GM19468 (cell line): ENCODE data around the gene TSGA10IP.
"Not testable (repeated sequence)": the region's sequence is repeated elsewhere in the genome, so short reads cannot be mapped to it uniquely, and the experiment has no call there.

ENCODE experiments used
- ATAC-seq: cut with Tn5 transposase; IDR thresholded peaks from one replicate; pipeline ENCODE4 v1.9.1; 2021; ENCODE audit warnings: mild to moderate bottlenecking, moderate library complexity, moderate number of reproducible peaks; ENCODE audit not compliant: unreplicated experiment; ENCODE audit errors: extremely low read depth

TSGA10IP gene

DNA sequence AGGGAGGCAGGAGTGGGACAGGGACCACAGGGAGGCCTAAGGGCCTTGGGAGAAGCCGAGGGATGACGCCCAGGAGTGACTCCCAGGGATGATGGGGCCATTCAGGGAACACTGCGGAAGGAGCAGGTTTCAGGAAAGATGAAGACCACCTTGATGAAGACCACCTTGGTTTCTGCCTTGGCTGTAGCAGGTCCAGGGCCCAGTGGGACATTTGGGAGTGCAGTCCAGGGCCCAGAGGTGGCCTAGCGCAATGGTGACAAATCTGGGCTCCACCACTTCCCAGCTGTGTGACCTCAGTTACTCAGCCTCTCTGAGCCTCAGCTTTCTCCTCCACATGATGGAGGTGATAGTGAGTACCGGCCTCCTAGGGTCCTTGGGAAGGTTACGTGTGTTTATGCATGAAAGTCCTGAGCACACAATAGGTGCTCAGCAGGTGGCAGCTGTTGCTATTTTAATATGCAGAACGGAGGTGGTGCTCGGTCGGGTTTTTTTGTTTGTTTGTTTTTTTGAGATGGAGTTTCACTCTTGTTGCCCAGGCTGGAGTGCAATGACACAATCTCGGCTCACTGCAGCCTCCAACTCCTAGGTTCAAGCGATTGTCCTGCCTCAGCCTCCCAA is 770 bp downstream of the TSGA10IP start:
- no peak for ATAC-seq

DNA sequence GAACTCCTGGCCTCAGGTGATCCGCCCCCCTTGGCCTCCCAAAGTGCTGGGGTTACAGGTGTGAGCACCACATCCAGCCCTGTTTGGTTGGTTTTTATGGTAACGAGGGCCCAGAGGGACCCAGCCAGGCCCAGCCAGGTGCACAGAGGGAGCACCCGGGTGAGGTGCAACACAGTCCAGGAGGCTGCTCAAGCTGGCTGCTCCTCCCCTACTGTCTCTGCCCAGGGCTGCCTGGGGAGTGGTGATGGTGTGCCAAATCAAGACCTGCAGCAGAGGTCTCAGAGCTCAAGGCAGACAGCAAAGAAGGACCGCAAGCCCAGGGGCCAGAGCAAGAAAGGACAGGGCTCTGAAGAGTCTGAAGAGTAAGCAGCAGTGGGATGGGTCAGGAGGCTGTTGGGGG is 1.4 kb downstream of the TSGA10IP start:
- ATAC-seq = no peak

DNA sequence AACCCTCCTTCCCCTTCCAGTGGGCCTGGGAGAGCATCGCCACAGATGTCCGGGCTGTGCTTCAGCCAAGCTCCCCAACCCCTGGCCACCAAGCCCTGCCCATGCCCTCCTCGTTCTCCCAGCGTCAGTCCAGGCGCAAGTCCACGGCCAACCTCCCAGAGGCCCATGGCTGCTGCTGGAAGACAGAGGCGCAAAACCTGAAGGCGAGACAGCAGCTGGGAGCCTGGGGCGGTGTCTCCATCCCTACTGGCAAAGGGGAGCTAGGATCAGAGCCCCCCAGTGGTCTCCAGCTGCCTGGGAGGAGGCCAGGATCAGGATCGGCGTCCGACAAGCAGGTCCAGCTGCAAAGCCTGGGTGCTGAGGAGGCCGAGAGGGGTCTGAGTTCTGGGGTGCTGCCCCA is 1.9 kb downstream of the TSGA10IP start:
- no peak for ATAC-seq

DNA sequence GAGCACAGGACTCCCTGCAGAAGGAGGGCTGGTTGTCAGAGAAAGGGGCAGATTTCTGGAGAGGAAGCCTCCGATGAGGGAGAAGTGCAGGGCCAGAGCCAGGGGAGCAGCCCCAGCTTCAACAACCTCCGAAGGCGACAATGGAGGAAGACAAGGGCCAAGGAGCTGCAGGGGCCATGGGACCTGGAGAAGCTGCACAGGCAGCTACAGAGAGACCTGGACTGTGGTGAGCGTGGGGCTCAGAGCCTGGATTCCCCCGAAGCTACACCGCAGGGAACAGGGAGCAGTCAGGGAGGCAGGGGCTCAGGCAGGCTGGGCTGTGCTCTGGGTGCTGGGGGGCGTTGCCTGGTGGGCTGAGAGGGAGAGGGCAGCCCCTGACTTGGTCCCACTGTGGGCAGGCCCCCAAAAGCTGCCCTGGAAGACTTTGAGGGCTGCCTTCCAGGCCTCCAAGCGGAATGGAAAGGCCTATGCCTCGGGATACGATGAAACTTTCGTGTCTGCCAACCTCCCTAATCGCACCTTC is 2.4 kb downstream of the TSGA10IP start:
- ATAC-seq = no peak

DNA sequence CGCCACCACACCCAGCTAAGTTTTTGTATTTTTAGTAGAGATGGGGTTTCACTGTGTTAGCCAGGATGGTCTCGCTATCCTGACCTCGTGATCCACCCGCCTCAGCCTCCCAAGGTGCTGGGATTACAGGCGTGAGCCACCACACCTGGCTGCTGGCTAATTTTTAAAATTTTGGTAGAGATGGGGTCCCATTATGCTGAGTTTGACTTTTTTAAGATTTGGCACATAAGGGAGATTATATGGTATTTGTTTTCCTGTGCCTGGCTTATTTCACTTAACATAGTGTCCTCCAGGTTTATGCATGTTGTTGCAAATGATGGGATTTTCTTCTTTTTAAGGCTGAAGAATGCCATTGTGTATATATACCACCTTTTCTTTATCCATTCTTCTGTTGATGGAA is 5.4 kb downstream of the TSGA10IP start:
- not testable (repeated sequence) for ATAC-seq

DNA sequence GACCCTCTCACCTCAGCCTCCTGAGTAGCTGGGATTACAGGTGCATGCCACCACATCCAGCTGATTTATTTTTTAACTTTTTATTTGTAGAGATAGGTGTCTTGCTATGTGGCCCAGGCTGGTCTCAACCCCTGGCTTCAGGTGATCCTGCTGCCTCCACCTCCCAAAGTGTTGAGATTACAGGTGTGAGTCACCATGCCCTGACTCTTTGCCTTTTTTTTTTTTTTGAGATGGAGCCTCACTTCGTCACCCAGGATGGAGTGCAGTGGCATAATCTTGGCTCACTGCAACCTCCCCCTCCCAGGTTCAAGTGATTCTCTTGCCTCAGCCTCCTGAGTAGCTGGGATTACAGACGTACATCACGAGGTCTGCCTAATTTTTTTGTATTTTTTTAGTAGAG is 6.4 kb downstream of the TSGA10IP start:
- ATAC-seq = not testable (repeated sequence)

DNA sequence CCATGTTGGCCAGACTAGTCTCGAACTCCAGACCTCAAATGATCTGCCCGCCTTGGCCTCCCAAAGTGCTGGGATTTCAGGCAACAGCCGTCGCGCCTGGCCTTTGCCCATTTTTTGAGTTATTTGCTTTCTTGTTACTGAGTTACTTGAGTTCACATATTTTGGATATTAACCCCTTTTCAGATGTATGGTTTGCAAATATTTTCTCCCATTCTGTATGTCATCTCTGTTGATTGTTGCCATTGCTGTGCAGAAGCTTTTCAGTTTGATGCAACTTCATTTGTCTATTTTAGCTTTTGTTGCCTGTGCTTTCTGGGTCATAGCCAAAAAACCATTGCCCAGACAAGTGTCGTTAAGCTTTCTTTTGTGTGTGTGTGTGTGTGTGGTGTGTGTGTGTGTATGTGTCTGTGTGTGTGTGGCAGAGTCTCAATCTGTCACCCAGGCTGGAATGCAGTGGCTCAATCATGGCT is 6.8 kb downstream of the TSGA10IP start:
- no peak for ATAC-seq

DNA sequence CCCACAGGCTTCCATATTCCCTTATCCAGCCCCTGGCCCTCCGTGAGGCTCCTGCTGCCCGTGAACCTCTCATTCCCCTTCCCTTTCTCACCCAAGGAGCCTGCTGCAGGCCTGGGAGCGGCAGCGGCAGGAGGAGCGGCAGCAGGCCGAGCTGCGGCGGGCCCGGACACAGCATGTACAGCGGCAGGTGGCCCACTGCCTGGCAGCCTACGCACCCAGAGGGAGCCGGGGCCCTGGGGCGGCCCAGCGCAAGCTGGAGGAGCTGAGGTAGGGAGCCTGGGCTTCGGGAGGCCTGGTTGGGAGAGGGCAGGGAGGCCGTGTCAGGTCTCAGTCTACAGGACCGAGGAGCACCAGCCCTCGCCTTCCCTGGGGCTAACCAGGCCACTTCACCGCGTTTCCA is 8.2 kb downstream of the TSGA10IP start:
- no peak for ATAC-seq

DNA sequence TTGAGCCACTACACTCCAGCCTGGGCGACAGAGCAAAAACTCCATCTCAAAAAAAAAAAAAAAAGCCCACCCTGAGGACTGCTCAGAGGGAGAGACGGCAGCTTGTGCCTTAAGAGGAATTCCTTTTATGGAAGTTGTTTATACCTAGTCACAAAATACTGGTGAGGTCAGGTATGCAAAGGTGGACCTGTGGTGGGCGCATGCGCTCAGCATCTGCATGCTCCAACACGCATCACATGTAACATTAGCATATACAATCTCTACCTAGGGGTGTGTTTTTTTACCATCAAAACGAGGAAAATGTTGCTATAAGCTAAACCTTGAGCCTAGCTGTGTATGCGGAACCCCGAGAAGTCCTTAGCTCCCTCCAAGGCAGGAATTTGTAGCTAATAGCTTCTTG is 9.5 kb downstream of the TSGA10IP start:
- no peak for ATAC-seq

DNA sequence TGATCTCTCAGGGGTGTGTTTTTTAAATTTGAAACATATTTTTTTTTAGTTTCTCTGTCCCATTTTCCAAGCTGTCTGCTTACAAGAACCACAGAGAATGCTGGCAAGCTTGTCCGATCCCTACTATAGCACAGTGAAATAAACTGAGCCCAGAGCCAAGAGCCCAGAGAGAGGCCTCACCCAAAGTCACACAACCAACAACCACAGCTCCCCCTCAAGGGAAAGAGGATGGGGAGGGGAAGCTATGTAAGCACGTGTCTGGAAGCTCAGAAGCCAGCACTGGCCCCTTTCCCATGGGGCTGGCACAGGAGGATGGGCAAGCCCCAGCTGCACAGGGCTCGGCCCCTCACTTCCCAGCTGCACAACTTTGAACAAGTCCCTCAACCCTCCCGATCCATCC is 13.0 kb downstream of the TSGA10IP start:
- ATAC-seq = no peak

DNA sequence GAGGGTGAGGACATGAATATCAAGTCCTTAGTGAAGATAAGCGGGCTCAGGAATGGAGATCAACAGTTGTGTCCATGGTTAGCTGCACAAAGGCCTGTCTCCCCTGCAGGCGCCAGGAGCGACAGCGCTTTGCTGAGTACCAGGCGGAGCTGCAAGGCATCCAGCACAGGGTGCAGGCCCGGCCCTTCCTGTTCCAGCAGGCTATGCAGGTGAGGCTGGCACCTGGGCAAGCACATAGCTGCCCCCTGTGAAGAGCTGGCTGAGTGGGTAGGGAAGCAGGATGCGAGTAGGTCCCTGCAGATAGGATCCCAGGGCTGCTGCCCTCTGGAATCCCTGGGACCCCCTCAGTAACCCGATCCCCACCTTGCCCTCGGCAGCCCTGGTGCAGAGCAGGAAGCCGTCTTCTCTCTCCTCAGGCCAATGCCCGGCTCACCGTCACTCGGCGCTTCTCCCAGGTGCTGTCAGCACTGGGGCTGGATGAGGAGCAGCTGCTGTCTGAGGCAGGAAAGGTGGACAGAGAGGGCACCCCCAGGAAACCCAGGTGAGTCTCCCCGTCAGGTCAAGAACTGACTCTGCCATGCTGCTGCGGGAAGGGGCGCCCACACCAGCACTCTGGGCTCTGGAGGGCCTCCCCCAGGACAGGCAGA is 13.6 kb downstream of the TSGA10IP start:
- ATAC-seq = no peak

DNA sequence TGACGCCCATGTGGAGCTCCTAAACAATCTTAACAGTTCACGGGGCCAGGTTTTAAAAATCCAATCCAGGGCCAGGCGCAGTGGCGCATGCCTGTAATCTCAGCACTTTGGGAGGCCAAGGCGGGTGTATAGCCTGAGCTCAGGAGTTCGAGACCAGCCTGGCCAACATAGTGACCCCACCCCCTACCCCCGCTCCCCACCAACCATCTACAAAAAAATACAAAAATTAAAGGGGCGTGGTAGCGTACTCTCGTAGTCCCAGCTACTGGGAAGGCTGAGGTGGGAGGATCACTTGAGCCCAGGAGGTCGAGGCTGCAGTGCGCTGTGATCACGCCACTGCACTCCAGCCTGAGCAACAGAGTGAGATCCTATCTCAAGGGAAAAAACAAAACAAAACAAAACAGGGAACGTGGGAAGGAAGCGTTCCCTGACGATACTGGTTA is 15.6 kb downstream of the TSGA10IP start:
- no peak for ATAC-seq

DNA sequence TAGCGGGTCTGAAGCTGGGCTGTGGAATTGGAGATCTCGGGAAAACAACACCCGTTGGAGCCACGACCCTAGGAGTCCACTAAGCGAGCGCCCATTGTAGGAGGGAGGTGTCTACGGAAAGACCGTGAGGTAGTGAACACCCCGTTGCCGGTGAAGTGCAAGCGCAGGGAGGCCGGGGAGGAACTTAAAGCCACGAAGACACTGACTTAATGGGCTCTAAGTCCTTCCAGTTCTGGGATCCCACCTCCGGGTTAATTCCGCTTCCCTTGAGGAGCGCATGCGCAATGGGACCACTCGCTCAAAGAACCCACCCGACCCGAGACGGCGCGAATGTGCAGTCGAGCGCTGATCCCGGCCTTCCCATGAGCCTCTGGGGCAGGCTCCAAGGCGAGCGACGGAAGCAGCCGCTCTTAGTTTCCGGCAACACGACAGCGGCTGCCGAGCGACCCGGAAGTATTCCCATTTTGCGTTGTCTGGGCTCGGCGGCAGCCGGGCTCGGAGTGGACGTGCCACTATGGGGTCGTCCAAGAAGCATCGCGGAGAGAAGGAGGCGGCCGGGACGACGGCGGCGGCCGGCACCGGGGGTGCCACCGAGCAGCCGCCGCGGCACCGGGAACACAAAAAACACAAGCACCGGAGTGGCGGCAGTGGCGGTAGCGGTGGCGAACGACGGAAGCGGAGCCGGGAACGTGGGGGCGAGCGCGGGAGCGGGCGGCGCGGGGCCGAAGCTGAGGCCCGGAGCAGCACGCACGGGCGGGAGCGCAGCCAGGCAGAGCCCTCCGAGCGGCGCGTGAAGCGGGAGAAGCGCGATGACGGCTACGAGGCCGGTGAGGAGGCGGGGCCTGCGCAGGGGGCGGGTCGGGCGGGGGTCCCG is 16.2 kb downstream of the TSGA10IP start, which contains the start of gene SART1:
Gene SART1 (plus strand): TSS at position 468 of the 874 bp plus-strand sequence. CDS start 47 bp downstream, at position 515.
- ATAC-seq = peak; percentile 59

DNA sequence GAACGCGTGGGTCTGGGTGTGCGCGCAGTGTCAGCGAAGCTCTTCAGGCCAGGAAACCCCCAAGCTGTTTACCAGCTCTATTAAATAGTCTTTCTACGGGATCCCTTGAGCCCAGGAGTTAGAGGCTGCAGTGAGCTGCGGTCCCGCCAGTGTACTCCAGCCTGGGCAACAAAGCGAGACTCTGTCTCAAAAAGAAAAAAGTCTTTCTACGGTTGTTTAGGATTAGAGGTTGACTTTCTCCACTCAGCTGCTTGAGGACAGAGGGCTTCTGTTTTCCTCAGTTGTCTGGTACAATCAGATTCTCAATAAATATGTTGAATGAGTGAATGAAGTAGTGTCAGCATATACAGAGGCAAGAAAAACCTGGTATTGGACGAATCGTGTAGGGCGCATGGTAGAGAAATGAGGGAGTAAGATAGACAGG is 16.9 kb downstream of the TSGA10IP start:
- no peak for ATAC-seq

DNA sequence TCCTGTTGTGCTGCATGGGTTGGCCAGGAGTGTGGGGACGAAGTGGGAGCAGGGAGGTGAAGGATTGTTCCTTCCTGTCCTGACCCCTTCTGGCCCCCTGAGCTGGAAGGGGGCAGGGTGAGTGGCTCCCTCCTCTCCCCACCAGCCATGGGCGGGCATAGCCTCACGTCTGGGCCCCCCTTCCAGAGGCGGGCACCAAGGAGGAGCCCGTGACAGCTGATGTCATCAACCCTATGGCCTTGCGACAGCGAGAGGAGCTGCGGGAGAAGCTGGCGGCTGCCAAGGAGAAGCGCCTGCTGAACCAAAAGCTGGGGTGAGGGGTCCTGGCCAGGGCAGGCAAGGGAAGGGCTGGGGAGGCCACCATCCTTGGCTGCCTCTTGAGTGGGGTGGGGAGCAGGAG is 19.6 kb downstream of the TSGA10IP start:
- no peak for ATAC-seq

DNA sequence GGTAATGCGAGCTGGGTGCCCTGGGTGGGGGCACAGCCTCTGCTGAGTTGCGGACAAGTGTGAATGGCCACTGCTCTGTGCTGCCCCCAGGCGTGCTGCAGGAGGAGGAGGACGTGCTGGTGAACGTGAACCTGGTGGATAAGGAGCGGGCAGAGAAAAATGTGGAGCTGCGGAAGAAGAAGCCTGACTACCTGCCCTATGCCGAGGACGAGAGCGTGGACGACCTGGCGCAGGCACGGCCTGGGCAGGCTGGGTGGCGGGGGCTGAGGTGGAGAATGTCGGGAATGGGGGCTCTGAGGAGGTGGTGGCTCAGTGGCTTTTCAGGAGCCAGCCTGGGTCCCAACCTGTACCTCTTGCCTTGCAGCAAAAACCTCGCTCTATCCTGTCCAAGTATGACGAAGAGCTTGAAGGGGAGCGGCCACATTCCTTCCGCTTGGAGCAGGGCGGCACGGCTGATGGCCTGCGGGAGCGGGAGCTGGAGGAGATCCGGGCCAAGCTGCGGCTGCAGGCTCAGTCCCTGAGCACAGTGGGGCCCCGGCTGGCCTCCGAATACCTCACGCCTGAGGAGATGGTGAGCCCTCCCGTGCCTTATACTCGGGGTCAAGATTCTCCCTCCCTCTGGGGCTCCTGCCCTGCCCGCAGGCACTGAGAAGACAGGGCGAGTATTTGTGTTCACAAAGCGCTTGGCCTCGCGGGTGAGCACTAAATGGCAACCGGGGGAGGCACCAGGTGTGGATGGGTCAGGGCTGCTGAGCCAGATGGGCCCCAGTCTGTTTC is 20.9 kb downstream of the TSGA10IP start:
- ATAC-seq = no peak

DNA sequence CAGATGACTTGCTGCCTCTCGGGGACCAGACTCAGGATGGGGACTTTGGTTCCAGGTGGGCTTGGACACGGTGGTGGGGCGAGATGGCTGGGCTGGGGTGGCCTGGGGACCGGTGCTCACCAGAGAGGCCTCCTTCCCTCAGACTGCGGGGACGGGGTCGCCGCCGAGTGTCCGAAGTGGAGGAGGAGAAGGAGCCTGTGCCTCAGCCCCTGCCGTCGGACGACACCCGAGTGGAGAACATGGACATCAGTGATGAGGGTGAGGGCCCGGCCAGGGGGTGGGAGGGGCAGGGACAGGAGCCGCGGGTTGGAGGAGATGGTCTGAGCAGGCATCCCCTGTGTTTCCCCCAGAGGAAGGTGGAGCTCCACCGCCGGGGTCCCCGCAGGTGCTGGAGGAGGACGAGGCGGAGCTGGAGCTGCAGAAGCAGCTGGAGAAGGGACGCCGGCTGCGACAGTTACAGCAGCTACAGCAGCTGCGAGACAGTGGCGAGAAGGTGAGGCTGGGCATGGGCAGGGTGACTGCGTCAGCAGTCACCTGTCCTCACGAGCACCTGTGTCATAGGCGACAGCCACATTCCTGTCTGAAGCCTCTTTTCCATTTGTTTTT is 22.2 kb downstream of the TSGA10IP start:
- no peak for ATAC-seq

DNA sequence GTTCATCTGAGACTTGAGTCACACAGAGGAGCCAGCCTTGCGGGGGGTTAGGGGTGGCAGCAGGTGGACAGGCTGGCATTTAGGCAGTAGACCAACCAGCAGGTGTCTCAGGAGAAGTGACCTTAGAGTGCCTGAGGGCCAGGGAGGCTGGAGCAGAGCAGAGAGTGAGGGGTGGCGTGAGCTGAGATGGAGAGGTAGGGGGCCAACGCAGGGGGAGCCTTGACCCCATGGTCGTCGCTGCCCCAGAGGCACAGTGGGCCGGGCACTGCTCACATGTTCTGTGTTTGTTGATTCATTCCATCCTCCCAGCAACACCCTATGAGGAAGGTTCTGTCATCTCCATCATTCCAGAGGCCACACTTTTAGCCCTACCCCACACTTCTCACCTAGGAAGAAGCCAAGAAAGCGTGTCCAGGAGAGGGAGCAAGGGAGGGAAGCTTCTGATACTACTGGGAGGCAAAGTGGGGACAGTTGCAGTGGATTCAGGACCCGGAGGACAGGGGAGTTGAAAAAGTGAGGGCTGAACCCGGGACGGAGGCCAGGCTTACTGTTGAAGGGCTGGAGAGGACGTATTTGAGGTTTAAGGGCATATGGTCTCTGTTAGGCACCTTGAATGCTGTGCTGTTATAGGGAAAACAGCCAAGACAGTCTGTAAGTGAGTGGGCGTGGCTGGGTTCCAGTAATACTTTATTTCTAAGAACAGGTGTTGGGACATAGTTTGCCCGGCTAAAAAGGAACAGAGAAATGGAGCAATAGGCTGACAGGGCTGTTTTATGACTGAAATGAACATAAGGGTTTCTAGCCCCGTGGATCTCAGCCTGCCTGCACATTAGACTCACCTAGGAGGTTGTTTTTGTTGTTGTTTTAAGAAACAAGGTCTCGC is 23.6 kb downstream of the TSGA10IP start:
- no peak for ATAC-seq

DNA sequence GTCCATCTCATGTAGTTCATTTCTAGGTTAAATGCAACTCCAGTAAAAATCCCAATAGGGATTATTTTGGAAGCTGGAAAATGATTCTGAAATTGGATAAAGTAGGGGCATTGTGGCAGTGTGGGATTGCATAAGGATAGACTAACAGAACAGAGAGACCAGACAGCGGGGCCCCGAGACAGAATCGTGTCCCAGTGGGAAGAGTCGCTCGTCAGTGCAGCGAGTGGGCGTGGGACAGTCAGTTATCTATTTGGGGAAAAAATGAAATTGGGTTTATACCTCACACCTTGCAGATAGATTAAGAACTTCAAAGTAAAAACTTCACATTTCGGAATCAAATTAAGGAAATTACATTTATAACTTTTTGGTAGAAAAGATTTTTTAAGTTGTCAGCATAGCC is 26.8 kb downstream of the TSGA10IP start:
- no peak for ATAC-seq
